Measurements from ENCODE around the gene VPS13A.

The VPS13A gene

DNA sequence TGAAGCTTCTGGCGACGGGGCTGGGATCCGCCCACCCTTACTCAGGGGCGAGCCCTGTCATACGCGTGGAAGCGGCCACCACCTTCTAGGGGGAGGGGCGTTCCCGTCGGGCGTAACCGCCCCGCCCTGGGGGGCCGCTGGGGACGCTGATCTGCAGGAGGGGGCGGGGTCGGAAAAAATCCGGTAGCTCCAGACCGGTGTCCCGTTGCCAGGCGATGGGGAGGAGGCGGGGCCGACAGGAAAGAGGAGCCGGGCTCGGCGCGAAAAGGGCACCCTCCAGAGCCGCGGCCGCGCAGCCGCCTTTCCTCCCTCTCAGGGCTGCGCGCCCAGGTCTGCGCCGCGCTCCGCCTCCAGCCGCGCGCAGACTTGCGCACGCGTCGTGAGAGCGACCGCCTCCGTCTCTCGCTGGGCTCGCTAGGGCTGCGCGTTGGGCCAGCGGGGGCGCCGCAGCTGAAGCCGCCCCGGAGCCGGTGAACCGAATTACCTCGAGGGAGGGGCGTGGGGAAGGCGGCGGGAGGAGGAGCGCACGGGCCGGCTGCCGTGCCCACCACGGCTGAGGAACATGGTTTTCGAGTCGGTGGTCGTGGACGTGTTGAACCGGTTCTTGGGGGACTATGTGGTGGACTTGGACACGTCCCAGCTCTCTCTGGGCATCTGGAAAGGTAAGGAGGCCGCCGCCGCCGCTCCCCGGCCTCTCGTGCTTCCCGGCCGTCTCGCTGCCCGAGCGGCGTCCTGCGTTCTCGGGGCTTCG is at the start of gene VPS13A:
VPS13A (plus strand) TSS at position 392 of the 751 bp plus-strand sequence; CDS start at position 563, 171 bp downstream.
- peak; percentile 78 for DNase-seq (ENCODE audit: low read depth, low spot score)

- no peak for DNase-seq (ENCODE audit: low read depth, low spot score)
Measured at GRCh38 chr9:77128125-77128789, 49.1 kb upstream of the VPS13A start.

GRCh38 chr9:77131399-77131798 is 45.9 kb upstream of the VPS13A start:
- no peak for DNase-seq (ENCODE audit: low read depth, low spot score)

DNA sequence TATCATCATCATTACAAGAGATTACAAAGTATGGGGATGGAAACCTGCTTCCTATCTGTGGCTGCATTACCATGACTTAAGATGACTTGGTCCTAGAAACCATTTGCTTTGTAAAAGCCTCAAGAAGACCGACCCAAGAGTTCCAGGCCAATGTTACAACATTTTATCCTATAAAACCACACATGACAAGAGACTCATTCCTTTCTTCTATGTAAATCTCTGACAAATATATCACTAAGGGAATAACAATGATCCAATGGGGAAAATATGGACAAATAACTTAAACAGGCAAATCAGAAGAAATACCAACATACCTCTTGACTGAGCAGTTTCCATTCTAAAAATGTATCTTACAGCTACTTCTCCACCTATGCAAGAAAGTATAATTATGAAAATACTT is 44.3 kb upstream of the VPS13A start:
- no peak for DNase-seq (ENCODE audit: low read depth, low spot score)

- no peak for DNase-seq (ENCODE audit: low read depth, low spot score)
Measured at GRCh38 chr9:77142366-77142765, 35.0 kb upstream of the VPS13A start.

DNA sequence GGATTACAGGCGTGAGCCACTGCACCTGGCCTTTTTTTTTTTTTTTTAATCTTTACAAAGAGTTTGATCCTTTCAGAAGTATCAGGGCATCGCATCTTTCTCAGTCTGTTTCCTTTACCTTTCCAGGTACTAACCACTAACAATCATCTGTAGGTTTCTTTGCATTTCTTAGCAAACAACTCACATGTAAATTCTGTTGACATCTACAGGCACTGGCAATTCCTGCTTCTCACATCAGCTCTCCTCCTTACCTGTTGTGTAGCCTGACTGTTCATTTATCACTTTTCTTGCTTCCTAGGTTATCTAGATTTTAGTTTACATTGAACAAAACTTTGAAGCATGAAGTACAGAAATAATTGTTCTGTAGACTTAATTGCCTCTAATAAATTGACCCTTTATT is 27.5 kb upstream of the VPS13A start:
- DNase-seq (ENCODE audit: low read depth, low spot score) = no peak

GRCh38 chr9:77152289-77152688 is 25.0 kb upstream of the VPS13A start:
- no peak for DNase-seq (ENCODE audit: low read depth, low spot score)

DNA sequence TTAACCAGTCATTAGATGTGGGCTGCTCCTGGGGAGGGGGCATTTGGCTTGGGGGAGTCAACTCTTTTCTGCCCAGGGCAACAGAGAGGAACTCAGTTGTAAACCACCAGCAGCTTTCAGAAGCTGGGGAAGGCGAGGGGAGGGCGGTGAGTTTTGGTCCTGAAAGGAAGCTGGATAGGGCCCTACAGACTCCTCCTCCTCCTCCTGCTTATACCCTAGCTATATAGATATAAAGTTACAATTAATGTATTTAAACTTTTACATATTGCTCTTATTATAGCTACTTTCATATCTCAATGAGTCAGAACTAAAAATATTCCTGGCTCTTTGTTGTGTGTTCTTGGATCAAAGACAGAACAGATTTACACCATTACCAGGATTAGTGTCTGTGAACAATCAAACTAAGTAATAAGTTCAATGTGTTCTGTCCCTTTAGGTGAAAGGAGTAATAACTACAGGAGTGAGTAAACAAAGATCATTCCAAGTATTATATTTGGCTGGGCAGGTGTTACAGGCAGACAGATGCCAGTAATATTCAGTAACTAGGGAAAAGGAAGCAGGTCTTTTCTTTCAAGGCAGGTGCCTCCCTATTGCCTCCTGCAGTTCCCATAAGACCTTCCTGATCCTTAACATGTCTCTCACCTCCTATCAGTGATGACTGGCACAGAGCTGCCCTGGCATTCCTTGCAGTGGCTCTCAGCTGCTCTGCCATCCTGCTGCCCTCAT is 20.5 kb upstream of the VPS13A start:
- no peak for DNase-seq (ENCODE audit: low read depth, low spot score)

GRCh38 chr9:77158772-77159513 is 18.4 kb upstream of the VPS13A start:
- DNase-seq (ENCODE audit: low read depth, low spot score) = no peak

- DNase-seq (ENCODE audit: low read depth, low spot score) = no peak
Measured at GRCh38 chr9:77161191-77161590, 16.1 kb upstream of the VPS13A start.

DNA sequence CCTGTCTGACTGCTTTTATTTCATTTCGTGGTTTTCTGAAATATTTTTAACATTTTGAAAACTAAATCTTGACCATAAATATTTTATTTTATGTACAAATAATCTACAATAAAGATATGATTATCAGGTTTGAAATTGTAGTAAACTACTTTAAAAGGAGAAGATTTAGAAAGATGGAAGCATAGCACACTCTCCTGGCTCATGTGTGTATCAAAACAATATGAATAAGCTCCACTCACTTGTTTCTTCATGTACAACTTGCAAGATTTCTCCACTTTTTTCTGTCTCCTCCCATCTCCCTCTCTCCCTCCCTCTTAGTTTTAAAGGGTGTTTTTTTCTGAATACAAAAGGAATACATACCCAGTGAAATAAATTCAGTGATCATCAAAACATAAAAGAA is 15.4 kb upstream of the VPS13A start:
- DNase-seq (ENCODE audit: low read depth, low spot score) = no peak

DNA sequence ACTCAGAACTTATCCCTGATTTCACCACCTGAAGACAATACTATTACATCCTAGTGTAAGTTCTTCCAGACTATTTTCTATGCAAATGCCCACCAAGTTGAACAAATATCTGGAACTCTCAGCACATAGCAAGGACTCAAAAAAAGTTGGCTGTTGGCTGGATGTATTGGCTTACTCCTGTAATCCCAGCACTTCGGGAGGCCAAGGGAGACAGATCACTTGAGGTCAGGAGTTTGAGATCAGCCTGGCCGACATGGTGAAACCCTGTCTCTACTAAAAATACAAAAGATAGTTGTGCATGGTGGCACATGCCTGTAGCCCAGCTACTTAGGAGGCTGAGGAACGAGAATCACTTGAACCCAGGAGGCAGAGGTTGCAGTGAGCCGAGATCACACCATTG is 15.0 kb upstream of the VPS13A start:
- DNase-seq (ENCODE audit: low read depth, low spot score) = no peak

DNA sequence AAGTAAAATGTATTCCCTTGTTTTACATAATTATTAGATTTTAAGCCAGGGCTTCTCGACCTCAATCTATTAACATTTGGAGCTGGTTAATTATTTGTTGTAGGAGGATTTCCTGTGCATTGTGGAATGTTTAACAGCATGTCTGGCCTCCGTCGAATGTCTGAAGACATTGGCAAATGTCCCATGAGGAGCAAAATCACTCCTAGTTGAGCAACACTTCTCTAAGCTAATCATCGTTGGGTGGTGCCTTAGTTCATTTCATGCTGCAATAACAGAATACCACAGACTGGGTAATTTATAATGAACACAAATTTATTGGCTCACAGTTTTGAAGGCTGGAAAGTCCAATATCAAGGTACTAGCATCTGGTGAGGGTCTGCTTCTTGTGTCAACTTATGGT is 13.4 kb upstream of the VPS13A start:
- no peak for DNase-seq (ENCODE audit: low read depth, low spot score)

DNA sequence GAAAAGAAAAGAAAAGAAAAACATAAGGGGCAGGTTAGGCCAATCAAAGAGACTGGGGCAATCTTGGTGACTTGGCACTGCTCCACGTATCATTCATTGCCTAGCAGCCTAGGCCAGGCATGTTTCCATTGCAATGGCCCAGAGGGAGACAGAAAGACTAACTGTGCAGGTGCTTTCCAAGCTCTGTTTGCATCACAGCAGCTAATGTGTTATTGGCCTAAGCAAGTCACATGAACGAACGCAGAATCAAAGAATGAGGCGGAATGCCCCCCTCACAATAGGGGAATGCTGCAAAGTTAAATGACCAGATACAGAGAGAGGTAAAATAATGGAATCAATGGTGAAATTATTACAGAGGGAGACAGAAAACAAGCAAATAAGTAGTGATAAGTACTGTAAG is 11.1 kb upstream of the VPS13A start:
- DNase-seq (ENCODE audit: low read depth, low spot score) = no peak

- no peak for DNase-seq (ENCODE audit: low read depth, low spot score)
Measured at GRCh38 chr9:77170991-77171699, 6.2 kb upstream of the VPS13A start.

GRCh38 chr9:77175151-77175550 is 2.2 kb upstream of the VPS13A start:
- DNase-seq (ENCODE audit: low read depth, low spot score) = no peak

GRCh38 chr9:77176106-77176505 is 1.2 kb upstream of the VPS13A start:
- no peak for DNase-seq (ENCODE audit: low read depth, low spot score)

DNA sequence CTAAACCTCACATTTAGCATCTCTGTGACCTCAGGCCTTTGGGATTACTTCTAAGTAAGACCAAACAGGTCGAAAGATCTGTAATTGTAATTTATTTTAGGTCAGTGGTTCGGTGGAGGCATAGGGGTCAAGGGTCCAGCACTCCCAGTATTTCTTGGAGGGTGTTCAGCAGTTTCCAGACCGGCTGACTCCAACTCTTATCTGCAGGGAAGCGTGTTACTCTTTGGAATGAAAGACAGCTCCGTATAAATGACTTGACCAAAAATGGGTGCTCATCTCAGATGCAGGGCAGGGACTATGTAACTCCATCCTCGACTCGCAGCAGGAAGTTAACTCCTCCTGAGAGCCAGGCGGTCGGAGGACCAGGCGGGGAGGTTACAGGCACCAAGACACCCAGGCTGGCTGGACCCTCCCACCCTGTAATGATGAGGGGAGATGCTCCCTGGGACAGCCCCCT is 620 bp upstream of the VPS13A start:
- DNase-seq (ENCODE audit: low read depth, low spot score) = no peak

GRCh38 chr9:77177894-77178794 is 810 bp downstream of the VPS13A start:
- no peak for DNase-seq (ENCODE audit: low read depth, low spot score)

DNA sequence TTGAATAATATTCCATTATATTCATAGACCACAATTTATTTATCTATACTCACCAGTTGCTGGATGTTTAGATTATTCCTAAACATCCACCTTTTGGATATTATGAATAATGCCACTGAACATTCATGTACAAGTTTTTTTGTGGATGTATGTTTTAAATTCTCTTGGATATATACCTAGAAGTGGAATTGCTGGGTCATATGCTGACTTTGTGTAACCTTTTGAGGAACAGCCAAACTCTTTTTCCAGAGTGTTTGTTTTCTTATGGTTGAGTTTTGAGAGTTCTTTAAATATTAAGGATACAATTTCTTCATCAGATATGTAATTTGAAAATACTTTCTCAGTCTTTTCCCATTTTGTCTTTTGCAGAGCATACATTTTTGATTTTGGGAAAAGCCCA is 2.7 kb downstream of the VPS13A start:
- no peak for DNase-seq (ENCODE audit: low read depth, low spot score)
